ENCODE data around the gene CHRNA3. TPM values are rescaled to one million over a fixed set of nuclear protein-coding genes. Genes with fewer than 3 reads are reported as not detected.

The CHRNA3 gene
- total RNA-seq: not detected in 2 replicates

DNA sequence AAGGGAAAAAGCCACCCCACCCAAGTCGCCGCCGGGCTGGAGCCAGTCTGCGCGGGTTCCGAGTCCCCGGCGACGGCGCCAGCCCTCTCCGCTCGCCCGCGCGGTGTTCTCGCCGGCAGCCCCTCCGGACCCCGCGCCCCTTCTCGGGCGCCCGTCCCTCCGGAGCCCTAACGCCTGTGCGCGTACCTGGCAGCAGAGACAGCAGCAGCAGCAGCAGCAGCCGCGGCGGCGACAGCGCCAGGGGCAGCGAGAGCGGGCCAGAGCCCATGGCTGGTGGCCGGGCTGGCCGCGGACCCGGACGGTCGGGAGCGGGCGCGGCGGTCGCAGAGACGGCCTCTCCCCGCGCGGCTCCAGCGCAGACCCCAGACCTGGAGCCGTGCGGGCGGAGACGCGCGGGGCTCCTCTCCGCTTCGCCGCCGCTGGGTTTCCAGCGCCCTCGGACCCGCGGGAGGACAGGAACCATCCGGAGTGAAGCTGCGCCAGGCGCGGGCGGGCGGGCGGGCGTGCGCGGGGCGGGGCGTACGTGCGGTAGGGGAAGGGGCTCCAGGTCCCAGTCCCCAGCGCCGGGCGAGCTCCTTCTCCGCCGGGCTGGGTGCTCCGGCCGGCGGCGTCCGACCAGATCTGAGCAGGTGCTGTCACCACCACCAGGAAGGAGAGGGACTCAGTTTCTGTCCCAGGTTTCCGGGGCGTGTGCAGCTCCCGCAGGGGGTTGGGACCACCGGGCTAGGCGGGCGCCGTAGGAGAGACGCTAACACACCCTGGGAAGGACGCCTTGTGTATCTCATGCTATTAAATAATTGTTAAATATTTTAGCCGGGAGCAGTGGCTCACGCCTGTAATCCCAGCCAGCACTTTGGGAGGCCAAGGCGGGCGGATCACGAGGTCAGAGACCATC lies at the start of gene CHRNA3:
TSS of gene CHRNA3 (minus strand) at position 470 of the 895 bp plus-strand sequence. CDS start at position 268, 202 bp downstream.

DNA sequence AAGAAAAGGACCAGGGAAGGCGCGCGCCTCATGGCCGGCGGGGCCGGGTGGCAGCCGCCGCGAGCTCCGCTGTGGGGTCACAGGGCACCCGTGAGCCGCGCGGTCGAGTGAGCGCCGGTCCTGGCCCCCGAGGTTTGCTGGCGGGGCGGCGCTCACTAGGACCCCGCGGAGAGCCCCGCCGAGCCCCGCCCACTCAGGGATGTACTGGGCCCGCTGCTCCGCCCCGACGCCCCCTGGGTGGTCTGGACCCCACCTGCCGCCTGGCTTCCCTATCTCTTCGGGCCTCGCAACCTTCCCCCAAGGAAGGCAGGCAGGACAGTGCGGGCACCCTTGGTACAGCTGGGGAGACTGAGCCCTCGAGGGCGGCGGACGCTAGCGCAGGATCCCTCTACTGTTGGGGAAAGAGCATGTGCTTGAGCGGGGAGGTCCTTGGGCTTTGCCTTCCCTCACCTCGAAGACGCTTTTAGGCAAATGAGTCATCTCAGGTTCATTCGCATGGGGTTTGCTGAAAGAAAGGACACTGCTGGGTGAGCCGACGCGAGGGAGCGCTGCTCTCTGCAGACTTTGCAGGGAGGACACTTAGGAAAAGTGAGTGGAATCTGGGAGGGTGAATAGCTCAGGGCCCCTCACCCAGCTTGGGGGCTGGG lies 20.4 kb upstream of the CHRNA3 start, which contains the start of gene CHRNB4:
TSS of gene CHRNB4 (minus strand) at position 109 of the 647 bp plus-strand sequence. CDS start at position 32, 77 bp downstream.

DNA sequence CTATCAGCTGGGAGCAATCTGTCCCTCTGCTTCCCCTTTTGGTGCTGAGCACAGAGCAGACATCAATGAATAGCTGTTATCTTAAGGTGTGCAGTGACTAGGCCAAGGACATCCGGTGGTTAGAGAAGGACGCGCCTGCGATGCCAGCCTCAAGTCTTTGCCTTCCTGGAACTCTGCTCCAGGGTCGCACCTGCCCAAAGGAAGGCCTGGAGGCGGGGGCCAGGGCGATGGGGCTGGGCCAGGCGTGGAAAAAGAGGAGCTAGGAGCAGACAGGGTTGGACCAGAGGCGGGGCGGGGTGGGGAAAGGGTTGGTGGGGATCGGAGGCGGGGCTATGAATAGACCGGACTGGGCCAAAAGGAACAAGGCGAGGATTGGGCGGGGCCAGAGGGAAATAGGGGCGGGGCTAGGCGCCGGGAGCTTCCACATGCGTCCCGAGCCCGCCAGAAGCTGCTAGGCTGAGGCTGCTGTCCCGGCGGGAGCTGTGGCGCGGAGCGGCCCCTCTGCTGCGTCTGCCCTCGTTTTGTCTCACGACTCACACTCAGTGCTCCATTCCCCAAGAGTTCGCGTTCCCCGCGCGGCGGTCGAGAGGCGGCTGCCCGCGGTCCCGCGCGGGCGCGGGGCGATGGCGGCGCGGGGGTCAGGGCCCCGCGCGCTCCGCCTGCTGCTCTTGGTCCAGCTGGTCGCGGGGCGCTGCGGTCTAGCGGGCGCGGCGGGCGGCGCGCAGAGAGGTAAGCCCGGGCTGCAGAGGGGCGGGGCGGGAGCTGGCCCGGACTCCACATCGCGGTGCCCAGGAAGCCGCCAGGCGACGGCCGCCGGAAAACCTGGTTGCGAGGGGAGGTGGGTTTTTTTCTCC lies 55.5 kb downstream of the CHRNA3 start, which contains the start of gene CHRNA5:
TSS of gene CHRNA5 (plus strand) at position 424 of the 854 bp plus-strand sequence. CDS start at position 624, 200 bp downstream.

Small RNA genes lying within 50 kb of the gene (small RNA-seq; reads per million reads assigned to genes)
- gene AC067863.2: not detected

Other genes starting within 250 kb of the CHRNA3 start
- 27.9 and 36.1 TPM in 2 replicates for gene IREB2, start 182.8 kb downstream of the CHRNA3 start, total RNA-seq
- gene HYKK, start 113.4 kb downstream of the CHRNA3 start, total RNA-seq: 4.7 and 6.7 TPM in 2 replicates
- 243 and 269 TPM in 2 replicates for gene PSMA4, start 80.6 kb downstream of the CHRNA3 start, total RNA-seq
- gene CHRNA5, start 55.5 kb downstream of the CHRNA3 start, total RNA-seq: 0.26 and 0.32 TPM in 2 replicates
- not detected in 2 replicates for gene CHRNB4, start 20.2 kb upstream of the CHRNA3 start, total RNA-seq
- gene ADAMTS7, start 190.5 kb upstream of the CHRNA3 start, total RNA-seq: 3.1 and 5.1 TPM in 2 replicates